CD4-positive, alpha-beta T cell treated with Interleukin-2 at 100 ng/mL for 4 hours (primary cell): Measurements from ENCODE around the gene HIGD2A.
A peak's percentile ranks its signal among the peaks of the same experiment; 100 is the strongest.

ENCODE experiments used
- DNase-seq: peaks from one replicate; pipeline ENCODE4 v3.0.0-alpha.2; 2020; ENCODE audit warnings: low spot score

The HIGD2A gene, protein sequence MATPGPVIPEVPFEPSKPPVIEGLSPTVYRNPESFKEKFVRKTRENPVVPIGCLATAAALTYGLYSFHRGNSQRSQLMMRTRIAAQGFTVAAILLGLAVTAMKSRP

DNA sequence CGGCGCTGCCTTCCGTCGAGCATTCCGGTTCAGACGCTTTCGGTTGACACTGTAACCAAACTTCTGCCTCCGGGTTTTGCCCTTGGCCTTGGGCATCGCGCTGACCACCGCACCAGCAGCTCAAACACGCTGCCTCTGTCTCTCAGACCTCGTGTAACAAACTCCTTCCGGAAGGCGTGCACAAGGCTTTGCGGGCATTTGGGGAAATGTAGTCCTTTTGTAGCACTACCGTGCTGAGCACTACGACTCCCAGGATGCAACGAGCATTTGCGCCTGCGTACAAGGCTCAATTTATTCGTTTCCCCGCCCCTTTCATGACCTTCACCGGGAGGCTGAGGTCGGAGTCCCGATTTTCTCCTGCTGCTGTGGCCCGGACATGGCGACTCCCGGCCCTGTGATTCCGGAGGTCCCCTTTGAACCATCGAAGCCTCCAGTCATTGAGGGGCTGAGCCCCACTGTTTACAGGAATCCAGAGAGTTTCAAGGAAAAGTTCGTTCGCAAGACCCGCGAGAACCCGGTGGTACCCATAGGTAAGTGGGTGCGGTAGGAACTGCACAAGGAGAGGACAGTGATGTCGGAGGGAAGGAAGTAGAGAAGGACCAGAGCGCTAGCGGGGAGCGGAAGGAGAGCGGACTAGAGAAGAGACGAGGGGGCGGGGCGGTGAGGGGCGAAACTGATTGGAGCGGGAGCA is at the start of gene HIGD2A, which contains the start of gene NOP16:
HIGD2A (plus strand) TSS at position 308 of the 691 bp plus-strand sequence; CDS start at position 377, 69 bp downstream.
NOP16 (minus strand) TSS at position 155 of the 691 bp plus-strand sequence; CDS start at position 96, 59 bp downstream.
- peak; percentile 99 for DNase-seq

DNA sequence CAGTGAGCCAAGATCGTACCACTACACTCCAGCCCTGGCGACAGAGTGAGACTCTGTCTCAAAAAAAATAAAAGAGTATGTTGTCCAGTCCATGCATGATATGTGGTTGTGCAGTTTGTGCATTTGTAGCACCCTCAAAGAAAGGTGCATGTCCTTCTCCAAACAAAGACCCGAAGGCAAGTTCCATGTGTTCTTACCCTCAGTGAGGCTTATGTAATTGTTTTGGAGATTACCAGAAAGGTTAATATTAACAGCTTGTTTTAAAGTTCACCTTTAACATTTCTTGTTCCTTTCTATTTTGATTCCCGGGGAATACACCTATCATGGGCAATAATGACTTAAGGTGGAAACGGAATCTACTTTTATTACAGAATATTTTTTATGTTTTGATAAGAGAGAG is 49.2 kb upstream of the HIGD2A start:
- DNase-seq, result no peak

DNA sequence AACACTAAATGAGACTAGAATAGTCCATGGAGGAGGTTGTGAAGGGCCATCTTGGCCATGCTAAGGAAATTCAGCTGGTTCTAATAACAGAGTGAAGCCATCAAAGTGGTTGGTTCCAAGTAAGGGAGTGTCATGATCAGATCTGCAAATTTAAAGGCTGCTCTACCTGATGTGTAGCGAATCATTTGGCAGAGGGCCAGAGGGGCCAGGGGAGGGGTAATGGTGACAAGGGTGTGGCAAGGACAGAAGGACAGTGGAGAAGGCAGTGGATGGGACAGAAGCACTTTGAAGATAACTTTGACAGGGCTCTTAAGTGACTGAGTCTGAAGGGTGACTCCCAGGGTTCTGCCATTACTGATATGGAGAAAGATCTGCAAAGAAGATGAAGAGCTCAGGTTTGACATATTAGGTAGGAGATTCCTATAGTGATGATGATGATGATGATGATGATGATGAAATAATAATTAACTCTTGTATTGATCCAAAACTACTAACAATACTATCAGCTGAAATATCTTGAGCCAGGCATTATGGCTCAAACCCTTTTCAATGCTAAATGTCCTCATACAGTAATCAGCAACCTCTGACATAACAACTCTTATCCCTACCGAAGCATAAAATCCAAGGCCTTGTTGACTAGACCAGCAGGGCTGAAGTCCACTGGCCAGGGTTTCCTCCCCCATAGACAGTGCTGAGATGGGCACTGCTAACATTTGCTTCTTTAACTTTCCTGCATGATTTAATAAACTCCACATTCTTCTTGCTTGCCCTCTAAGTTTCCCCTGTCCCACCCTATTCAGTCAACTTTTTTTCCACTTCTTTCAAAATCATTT is 47.0 kb upstream of the HIGD2A start:
- DNase-seq, result no peak

DNA sequence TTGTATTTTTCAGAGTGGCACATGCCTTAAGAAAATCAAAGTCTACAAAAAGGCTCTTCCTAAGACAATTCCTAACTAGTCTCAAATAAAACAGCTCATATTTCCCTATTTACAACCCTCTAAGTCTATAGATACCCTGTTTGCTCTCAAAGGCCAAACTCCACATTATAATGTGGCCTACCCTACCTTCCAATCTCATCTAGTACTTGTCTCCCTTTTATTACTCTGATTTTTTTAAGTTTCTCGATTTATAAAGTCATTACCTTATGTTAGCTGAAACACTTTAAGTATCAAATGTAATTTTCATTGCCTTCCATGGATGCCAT is 46.4 kb upstream of the HIGD2A start:
- DNase-seq, result no peak

DNA sequence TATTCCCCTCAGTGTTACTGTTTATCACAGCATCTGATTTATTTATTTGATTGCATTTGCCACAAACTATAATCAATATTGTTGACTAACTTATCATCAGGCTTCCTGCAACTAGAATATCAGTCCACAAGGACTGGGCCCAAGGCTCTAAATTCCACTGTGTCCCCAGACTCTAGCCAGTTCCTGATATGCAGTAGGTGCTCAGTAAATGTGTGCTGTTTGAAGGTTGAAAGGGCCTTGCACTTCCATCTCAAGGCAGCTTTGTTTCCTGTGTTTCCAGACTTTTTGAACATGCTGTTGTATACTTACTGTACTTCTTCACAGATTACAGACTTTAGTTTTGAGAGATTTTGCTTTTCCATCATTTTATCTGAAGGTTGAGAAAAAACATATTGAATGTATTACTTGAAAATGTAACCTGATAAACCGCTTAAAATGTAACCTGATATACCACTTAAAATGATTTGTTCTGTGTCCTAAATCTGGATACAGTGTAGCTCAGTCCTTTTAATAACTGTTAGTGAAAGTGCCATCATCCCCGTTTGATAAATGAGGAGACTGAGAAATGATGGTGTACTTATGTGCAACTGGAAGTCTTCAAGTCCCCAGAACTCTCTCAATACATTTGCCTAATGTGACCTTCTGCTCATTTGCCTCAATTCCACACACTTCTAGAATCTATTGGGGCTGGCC is 45.6 kb upstream of the HIGD2A start:
- no peak for DNase-seq

DNA sequence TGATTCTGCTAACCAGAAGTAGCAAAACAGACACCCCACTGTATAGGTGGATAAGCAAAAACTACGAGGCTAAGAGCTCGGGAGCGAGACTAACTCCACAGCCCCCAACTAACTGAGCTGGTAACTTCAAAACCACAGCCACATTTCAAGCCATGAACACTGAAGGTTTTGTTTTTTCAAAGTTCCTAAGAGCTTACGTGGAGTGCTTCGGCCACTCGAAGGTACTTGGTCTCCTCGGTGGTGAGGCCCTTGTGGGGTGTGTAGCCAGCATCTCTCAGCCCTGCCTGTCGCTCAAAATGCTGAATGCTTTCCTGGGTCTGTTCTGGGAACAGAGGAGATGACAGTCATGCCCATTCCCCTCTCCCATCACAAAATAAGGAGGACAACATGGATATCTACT is 38.1 kb upstream of the HIGD2A start:
- no peak for DNase-seq

DNA sequence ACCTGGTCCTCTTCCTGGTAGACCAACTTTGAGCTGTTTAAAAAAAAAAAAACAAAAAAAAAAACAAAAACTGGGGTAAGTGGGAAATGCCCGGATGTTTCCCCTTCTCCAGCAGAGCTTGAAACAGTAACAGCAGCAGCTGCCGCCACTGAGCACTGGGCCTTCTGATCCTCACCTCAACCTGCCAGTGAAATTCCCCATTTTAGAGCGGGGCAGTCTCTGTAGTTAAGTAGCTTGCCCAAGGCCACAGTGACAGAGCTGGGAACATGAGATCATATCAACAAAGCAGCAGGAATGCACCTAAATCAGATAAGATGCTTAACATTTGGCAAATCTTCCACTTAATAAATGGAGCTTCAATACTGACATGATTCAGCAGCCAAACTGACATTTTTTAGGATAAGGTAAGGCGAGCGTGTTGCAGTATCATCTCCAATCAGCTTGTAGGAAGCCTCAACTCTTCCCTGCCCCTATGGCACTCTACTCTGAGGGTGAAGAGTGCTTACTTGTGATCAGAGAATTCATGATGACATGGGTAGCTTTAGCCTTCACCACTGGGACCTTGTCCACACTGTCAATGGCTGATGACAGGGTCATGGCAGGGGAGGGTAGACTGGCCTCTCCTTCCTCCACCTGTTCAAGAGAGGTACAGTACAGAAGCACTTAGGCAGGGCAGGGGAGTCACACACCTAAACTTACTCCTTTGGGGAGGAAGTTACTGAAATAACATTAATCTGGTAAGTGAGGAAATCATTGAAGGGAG is 36.3 kb upstream of the HIGD2A start:
- DNase-seq, result no peak

DNA sequence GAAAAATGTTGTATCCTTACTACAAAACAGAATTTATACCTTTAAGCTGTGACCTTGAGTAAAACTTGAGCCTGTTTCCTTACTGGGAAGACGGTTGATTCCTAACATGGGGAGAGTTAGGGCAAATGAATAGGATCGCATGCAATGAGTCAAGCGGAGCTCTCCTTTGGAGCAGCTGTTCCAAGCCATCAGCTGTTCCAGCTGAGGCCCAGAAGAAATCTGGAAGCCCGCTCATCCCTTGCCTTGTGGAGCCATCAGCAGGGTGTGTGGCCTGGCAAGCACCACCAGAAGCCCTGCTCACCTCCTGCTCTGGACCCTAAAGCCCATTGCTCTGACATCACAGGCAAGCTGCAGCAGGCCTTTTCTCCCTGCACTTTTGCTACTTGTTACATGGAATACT is 35.0 kb upstream of the HIGD2A start:
- DNase-seq, result no peak

DNA sequence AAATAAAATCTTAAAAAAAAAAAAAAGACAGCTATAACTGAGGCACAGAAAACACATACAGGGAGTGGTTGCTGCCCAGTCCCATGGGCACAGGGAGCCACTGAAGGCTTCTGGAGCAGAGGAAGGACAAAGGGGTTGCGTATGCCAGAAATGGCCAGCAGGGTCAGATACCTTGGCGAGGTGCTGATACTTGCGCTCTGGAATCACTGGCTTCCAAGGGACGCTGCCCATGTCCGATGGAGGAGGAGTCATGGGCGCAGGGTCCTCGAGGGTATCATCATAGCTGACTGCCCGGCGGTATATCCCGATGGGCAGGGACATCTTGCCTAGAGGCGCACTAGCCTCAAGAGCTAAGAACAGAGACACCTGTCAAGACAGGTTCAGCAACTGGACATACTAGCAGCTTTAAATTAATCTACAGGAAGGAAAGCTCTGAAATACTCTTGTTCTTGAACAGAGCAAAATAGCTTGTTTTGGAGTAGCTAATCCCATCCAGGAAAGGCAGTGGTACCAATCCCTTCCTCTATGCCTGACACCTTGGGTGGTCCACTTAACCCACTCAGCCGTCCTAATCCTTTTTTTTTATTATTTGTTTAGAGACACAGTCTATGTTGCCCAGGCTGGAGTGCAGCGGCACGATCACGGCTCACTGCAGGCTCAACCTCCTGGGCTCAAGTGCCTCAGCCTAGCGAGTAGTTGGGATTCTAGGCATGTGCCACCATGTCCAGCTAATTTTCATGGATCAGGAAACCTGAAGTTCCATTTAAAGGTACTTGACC is 33.0 kb upstream of the HIGD2A start:
- DNase-seq, result no peak

DNA sequence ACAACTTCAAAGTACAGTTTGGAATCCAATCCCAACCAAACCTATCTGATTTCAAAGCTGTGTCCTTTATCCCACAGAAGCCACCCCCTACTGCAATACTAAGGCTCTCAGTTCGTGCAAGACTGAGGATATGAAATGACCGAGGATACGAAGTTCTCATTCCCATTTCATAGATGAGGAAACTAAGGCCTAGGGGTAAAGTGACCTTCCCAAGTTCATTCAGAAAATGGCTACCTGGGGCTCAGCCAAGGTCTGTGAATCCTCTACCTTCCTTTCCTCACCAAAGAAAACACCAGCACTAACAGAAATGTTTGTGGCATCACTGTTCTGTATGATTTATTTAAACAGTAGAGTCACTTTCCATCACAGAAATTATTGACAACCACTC is 32.4 kb upstream of the HIGD2A start:
- DNase-seq, result no peak

DNA sequence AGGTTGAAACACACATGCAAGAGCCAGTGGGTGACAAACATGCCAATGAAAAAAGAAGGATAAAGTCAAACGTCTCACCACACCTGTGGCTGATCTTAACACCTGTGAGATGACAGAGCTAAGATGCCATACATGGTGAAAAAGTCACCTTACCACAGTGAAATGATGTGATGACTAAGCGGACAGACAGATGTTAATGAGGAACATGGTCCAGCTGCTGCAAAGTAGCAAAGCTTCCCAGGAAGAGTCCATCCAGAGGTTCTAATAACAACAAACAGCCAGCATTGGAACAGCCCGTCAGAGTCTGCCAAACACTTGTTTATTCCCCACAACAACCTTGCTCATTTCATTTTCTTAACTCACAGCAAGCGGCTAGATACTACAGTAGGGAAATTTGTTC is 28.9 kb upstream of the HIGD2A start:
- no peak for DNase-seq

DNA sequence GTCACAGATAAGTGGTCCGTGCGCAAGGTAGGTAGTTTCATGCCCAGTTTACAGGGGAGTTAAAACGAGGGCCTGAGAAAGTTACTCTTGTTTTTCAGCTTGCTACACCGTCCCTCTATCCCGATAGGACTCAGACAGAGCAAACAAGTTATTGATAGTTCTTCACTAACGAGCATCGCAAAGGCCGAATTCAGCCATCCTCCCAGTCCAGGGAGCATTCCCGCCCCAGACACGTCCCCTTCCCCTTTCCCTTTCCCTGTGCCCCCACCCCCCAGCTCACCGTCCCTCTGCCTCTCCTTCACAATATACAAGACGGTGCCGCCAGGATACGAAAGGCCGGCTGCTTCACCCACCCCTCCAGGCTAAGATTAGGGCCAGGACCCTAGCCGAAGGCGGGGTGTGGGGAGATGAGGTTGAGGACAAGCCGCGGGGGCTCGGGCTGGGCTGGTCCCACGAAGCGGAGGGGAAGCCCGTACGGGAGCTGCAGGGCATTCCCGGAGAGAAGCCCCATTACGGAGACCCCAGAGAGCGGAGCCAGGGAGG is 27.6 kb upstream of the HIGD2A start:
- DNase-seq, result no peak

DNA sequence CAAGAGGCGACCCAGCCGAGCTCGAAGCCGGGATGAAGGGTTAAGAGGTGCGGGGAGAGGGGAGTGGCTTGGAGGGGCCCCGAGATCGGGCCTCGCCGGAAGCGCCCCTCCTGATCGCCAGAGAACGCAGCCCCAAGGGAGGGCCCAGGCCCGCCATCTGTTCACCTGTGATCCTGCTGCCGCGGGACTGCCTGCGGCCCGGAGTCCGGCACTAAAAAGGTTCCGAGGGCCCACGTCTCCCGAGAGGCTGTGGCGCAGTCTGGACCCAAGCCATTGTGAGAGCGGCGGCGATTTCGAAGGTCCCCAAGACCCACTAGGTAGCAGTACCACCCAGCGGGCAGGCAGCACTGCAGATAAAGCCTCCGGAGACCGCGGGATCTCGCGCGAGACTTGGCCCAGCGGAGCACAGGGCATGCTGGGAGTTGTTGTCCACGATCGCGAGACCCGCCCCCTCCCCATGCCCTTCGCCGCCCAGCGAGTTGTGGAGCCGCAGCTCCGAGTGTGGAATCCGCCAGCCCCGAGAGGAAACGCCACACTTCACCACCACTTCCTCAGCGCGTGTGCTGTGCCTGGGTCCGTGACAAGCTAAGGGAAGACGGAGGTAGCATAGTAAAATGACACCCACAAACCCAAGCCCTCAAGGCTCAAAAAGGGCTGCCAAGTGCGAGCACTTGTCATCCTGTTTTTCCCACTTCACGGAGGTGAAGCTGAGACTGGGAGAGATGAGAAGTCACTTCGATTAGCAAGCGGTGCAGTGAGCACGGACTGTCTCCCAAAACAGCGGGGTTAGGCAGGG is 26.9 kb upstream of the HIGD2A start, which contains the start of gene KIAA1191:
KIAA1191 (minus strand) TSS at position 328 of the 796 bp plus-strand sequence. CDS start 2,256 bp downstream, outside the sequence.
- peak; percentile 96 for DNase-seq

DNA sequence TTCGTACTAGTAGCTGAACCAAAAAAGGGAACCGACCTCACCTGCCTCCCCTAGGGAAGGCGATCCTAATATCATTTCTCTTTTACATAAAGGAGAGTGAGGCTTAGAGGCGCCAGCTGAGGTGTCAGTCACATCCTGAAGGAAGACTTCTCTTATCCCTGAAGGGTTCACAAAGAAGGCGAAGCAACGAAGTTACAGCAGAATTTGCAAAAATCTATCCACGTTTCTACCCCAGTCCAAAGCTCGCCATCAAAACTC is 26.4 kb upstream of the HIGD2A start:
- DNase-seq, result no peak

DNA sequence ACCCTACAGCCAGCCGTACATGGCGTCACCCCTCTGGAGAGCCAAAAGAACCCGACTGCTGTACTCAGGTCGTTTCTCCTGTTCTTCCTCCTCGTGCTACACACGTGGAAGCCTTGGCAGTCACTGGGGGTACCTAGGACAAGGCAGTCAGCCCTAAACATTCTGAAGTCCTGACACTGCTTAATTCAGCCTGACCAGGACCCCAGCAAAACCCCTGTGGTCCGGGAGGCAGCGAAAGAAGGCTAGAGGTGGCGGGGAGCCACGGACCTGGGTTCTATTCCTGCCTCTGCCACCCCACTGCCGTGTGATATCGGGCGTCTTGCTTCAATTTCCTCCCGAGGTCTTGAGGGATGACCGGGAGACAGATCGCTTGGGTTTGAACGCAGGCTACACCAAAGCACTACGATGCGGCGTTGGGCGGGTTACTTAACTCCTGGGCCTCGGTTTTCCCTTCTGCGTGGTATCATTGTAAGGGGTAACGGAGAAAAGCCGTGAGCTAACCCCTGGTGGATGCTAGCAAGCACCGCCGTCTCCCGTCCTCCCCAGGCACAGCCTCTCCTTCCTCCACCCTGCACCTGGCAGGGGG is 23.7 kb upstream of the HIGD2A start:
- no peak for DNase-seq

DNA sequence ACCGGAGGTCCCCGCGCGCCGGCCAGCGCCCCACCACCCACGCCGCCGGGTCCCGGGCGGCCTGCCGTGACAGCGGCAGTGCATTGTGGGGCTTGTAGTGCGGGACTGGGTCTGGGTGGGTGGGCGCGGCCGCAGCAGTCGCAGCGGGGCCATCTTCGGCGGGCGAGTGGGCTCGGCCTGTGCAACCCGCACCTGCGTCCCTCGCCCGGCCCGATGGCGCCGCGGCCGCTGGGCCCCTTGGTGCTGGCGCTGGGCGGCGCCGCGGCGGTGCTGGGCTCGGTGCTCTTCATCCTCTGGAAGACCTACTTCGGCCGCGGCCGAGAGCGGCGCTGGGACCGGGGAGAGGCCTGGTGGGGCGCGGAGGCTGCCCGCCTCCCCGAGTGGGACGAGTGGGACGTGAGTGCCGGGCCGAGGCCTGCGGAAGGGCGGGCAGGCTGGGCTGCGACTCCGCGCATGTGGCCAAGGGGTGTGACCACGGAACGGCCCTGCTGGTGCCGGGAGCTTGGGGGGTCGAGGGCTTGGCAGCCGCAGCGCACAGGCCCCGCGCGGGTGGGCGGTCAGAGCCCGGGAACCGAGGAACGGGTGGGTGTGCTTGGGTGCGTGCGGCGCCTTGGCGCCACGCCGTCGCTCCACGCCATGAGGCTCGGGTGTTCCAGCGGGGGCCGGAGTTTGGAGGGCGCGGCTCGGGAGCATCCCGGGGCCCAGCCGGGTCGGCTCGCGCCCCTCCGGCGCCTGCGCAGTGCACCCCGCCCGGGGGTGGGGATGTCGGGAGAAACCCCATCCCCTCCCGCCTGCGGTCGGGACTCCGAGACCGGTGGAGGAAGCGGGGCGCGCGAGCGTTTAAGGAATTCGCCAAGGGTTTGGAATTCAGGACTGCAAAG is 23.0 kb upstream of the HIGD2A start, which contains the start of gene ARL10:
ARL10 (plus strand) TSS at position 137 of the 881 bp plus-strand sequence; CDS start at position 214, 77 bp downstream.
- peak; percentile 54 for DNase-seq

DNA sequence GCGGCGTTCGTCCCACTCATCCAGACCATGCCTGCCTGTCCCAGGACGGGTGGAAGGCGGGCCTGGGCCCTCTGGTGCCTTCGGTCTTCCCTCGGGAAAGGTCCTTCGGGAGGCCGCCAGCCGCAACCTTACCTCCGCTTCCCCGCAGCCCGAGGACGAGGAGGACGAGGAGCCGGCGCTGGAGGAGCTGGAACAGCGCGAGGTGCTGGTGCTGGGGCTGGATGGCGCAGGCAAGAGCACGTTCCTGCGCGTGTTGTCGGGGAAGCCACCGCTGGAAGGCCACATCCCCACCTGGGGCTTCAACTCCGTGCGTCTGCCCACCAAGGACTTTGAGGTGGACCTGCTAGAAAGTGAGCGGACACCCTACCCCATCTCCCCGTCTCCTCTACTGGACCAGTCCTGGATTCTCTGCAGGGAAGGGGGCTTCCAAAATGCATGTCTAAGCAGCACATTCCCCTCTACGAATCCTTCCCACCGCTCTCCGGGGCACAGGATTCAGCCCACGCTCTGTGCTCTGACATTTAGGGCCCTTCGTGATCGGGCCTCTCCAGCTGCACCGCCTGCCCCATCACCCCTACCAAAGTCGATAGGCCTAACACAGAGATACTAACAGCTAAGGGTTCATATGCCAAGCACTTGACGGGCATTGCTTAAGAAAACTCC is 22.2 kb upstream of the HIGD2A start:
- no peak for DNase-seq

DNA sequence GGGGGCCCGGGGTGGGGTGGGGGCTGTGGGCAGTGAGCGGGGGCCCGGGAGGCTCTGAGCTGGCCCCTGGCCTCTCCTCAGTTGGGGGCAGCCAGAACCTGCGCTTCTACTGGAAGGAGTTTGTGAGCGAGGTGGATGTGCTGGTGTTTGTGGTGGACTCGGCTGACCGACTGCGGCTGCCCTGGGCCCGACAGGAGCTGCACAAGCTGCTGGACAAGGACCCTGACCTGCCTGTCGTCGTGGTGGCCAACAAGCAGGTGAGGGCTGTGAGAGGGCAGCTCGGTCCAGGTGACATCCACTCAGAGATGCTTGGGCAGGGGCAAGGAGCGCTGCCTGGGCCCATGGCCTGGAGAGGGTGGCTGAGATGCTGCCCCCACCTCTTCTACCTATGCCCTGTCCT is 19.8 kb upstream of the HIGD2A start:
- no peak for DNase-seq
